ENCODE results near the gene HYAL2. TPM values are rescaled to one million over a fixed set of nuclear protein-coding genes. Genes with fewer than 3 reads are reported as not detected.

HYAL2 gene
- total RNA-seq, 1 donor from 2014 or later: 84.6 TPM

DNA sequence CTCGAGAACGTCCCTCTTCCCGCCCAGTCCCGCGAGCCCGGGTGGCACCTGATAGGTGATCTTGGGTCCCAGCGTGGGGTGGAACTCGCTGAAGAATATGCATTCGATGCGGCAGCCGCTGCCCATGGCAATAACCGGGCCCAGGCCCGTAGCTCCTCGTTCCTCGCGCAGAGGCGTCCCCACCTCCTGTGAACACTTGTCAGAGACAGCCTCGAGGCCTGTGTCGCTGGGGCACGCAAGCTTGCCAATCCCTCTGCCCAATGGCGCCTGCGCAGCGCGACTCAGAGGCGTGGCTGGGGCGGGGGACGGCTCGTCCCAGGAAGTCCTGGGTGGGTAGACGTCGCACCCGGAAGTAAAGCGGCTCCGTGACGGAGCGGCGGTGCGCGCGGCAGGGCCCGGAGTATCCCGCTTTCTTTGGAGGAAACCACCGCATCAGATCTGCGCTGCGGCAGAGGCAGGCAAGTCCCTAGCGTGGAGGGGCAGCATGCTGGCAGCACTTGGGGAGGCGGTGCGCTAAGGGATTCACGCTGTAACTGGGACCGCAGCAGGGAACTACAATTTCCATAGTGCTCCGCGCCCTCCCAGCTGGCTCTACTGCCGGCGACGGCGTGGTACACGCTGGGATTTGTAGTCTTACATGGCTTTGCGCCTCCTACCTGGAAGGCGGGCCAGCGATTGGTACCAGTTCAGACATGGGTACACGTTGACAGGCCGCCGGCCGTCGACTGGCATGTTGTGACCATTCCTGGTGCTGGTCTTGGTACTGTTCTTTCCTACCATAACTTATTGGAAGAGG is 28.2 kb upstream of the HYAL2 start, which contains the start of the genes CYB561D2 and NPRL2:
TSS of gene CYB561D2 (plus strand) at position 336 of the 796 bp plus-strand sequence. CDS start 572 bp downstream, outside the sequence.
TSS of gene NPRL2 (minus strand) at position 249 of the 796 bp plus-strand sequence. CDS start at position 126, 123 bp downstream.
- peak; percentile 97 for DNase-seq (ENCODE audit: low spot score)

GRCh38 chr3:50350213-50350526 is 27.6 kb upstream of the HYAL2 start:
- DNase-seq (ENCODE audit: low spot score): no peak

- DNase-seq (ENCODE audit: low spot score): peak; percentile 74
Measured at GRCh38 chr3:50347187-50347813, 24.8 kb upstream of the HYAL2 start.

GRCh38 chr3:50345586-50346234 is 23.2 kb upstream of the HYAL2 start, which contains the start of gene ZMYND10:
TSS of gene ZMYND10 (minus strand) at chr3:50345732. CDS start at chr3:50345579, 153 bp downstream.
- no peak for DNase-seq (ENCODE audit: low spot score)

DNA sequence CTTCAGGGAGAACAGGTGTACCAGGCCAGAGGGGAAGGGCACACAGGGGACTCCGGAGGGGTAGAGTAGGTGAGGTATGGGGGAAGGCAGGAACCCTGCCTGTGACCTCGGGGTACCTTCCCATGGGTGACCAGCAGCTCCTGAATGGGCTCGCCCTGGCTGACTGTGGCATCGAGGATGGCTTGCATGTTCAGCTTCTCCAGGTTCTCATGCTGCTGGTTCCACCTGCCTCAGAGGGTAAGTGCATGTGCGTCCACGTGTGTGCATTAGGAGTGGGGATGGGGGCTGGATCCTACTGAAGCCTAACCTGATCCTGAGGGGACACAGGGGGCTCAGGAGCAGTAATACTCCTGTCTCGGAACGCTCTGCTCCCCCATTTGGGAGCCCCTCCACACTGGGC is 22.5 kb upstream of the HYAL2 start:
- DNase-seq (ENCODE audit: low spot score): no peak

DNA sequence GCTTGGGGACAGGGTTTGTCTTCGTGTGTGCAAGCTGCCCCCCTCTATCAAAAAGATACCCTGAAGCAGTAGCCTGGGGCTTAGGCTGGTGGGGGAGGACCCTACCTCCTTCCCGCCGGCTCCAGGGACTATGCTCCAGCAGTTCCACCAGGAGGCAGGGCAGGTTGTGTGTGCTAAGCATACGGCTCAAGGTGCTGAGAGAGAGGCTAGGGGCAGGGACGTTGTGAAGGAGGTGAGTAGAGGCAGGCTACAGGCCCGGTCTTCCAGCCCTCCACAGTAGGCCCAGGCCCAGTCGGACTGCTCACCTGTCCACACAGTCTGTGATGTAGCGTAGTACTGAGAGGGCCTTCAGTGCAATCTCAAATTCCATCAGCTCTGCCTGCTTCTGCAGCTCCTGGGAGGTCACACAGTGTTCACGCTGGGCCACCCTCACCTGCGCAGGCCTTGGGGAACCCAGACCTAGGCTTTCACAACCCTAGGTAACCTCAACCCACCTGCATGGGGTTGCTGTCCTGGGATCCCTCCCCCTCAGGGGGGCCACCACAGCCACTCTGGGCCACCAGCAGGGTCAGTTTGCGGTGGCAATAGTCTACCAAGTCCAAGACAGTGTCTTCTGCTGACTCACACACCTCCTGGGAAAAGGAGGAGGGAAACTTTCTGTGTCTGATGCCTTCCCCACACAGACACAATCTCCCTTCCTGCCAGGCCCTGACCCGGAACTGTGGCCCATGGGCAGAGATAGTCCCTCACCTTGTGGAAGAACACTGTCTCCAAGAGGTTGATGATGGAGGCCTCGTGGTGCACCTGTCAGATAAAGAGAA is 20.5 kb upstream of the HYAL2 start:
- DNase-seq (ENCODE audit: low spot score): no peak

DNA sequence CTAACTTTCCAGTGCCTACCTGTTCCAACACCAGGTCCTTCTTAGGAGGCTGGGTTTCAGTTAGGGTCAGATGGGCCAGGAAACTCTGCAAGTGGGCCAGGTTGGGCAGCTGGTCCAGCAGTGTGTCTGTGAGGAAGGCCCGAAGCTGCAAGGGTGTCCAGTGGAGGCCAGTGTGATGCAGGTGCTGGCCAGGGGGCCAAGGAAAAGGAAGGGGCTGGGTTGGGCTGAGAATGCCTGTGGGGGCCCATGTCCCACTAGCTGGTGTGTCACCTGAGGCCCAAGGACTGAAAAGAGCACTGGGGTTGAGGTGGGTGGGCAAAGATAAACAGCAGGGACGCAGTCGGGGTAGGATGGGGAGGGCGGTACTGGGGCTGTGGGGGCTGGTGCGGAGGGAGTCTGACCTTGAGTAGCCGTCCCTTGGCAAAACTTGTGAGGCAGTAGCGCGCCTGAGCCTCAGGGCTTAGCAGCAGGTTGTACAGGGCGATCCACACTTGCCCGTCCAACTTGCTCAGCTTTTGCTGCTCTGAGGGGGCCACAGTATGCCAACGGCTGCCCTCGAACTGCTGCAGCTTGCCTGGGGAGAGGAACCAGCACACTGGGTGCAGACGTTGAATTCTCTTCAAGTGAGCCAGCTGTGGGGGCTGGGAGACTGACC is 19.6 kb upstream of the HYAL2 start:
- DNase-seq (ENCODE audit: low spot score): no peak

GRCh38 chr3:50341537-50341936 is 19.0 kb upstream of the HYAL2 start:
- DNase-seq (ENCODE audit: low spot score): no peak

DNA sequence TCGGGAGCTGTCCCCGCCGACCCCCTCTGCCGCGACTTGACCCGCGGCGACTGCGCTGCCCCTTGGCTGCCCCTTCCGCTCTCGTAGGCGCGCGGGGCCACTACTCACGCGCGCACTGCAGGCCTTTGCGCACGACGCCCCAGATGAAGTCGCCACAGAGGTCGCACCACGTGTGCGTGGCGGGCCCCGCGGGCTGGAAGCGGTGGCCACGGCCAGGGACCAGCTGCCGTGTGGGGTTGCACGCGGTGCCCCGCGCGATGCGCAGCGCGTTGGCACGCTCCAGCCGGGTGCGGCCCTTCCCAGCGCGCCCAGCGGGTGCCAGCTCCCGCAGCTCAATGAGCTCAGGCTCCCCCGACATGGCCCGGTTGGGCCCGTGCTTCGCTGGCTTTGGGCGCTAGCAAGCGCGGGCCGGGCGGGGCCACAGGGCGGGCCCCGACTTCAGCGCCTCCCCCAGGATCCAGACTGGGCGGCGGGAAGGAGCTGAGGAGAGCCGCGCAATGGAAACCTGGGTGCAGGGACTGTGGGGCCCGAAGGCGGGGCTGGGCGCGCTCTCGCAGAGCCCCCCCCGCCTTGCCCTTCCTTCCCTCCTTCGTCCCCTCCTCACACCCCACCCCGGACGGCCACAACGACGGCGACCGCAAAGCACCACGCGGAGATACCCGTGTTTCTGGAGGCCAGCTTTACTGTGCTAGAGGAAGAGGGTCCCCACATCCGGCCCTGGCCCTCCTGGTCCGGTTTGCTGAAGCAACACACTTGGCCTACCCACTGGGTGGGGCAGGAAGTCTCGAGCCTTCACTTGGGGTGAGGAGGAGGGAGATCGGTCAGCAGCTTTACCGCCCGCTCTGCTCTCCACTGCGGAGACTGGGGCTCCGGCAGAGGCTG is 18.1 kb upstream of the HYAL2 start, which contains the start of gene RASSF1:
TSS of gene RASSF1 (minus strand) at position 389 of the 882 bp plus-strand sequence. CDS start at position 358, 31 bp downstream.
- DNase-seq (ENCODE audit: low spot score): peak; percentile 54

- DNase-seq (ENCODE audit: low spot score): no peak
Measured at GRCh38 chr3:50340147-50340447, 17.6 kb upstream of the HYAL2 start.

DNA sequence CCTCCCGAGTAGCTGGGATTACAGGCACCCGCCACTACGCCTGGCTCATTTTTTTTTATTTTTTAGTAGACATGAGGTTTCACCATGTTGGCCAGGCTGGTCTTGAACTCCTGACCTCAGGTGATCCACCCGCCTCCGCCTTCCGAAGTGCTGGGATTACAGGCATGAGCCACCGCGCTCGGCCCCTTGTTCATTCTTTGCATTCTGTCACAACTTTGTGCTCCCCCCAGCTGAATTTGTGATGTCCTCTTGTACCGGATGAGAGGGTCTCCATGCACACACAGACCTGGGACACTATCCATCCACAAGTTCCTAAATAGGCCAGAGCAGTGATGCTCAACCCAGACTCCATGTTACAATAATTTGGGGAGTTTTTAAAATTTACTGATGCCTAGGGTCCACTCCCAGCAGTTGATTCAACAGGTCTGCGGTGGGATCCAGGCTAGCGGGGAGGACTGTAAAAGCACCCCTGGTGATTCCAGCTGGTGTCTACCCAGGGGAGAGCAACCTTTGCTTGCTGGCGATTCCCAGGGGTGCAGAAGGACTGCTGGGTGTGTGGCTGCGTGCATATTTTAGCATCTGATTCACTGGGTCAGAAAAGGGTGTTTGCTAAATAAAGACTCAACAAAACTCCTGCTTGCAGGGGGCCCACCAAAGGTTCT is 17.1 kb upstream of the HYAL2 start:
- DNase-seq (ENCODE audit: low spot score): no peak

- DNase-seq (ENCODE audit: low spot score): no peak
Measured at GRCh38 chr3:50338965-50339364, 16.4 kb upstream of the HYAL2 start.

GRCh38 chr3:50337175-50337861 is 14.8 kb upstream of the HYAL2 start:
- peak; percentile 99 for DNase-seq (ENCODE audit: low spot score)

DNA sequence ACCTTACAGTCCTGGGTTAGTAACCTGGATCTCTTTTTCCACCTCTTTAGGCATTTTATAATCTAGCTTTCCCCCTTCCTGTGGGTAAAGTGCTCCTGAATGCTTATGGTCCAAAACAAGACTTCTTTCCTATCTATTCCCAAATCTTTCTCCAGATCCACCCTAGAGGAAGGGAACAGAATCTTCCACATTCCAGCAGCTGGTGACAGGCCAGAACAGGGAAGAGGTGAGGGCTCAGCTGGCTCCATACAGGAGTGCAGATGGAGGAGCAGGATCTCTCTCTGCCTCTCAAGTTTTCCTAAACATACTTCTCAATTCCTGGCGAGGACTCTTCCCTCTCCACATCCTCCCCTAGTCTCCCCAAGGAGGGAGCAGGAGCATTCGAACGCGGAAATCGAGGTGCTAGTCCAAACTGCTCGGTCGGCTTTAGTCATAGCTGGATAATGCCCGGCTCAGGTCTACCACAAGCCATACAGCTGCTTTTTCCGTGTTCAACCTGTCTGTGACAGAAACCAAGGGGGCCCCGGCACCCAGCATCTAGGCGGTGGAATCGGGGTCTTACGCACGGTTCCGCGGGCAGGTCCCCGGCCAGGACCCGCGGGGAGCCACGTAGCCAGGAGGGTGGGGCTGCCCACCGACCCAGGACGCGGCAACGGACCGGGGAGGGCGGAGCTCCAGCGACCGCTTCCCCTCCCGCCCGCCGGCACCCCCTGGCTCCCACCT is 14.1 kb upstream of the HYAL2 start:
- no peak for DNase-seq (ENCODE audit: low spot score)

DNA sequence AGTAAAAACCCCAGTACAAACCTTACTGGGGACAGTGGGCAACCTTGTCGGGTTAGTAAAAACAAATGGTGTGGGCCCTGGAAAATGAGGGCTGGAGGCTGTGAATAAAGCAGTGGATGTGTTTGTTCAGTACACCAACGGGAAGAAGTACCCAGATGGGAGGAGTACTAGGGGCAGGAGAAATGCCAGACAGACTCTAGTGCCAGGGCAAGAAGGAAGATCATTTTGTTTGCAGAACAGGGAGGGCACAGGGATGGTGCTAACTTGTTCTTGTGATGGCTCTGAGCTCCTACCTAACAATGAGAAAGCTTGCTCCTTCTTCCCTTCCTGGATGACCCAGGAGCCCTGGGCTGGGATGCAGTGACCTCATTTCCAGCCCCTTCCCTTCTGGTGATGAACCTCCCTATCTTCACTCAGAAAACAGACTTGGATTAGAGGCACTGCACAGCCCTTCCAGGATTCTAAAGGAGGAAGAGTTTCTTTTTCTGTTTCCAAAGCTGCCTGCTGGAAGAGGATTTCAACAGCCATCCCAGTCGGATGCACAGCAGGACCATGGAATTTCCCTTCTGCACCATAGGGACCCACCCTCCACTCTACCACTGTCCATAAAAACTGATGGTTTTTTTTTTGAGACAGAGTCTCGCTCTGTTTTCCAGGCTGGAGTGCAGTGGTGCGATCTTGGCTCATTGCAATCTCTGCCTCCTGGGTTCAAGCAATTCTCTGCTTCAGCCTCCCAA is 12.0 kb upstream of the HYAL2 start:
- DNase-seq (ENCODE audit: low spot score): no peak

GRCh38 chr3:50333744-50334328 is 11.3 kb upstream of the HYAL2 start:
- DNase-seq (ENCODE audit: low spot score): no peak

GRCh38 chr3:50331364-50331907 is 8.9 kb upstream of the HYAL2 start:
- no peak for DNase-seq (ENCODE audit: low spot score)
